ENCODE data around the gene STXBP5.

GRCh38 chr6:147281895-147282565 lies 77.8 kb downstream of the STXBP5 start:
- TF ChIP-seq CTCF (IDR thresholded peaks at IDR 0.05) = no peak
- no peak for TF ChIP-seq POLR2A (IDR thresholded peaks at IDR 0.05)
